PC-9 (cell line): ENCODE measurements around the gene GNG7. TPM values are rescaled to one million over a fixed set of nuclear protein-coding genes. Genes with fewer than 3 reads are reported as not detected.

Experiments
- BruUV-seq: library from RNA; stranded (reverse); fragments of 400-500 nt; replicated peaks from 2 replicates; lab custom pipeline; 2021; lab: Mats Ljungman, UMichigan
- CTCF ChIA-PET: fragments of 300-600 bp; sonication (Branson Sonifier 250); formaldehyde crosslinking; loops from one replicate; lab custom pipeline; 2022; ENCODE audit warnings: antibody characterized with exemption; lab: Charles Lee
- POLR2A ChIA-PET: fragments of 300-600 bp; sonication (Branson Sonifier 250); formaldehyde crosslinking; loops from one replicate; lab custom pipeline; 2022; ENCODE audit warnings: antibody characterized with exemption; ENCODE audit not compliant: unreplicated experiment; lab: Charles Lee
- DNase-seq, 2 experiments: peaks; one replicate each; pipeline versions ENCODE4 v3.0.0 to v3.0.0-alpha.2; 2015 to 2022; ENCODE audit warnings: mixed read lengths in 1 of 2
- H2AFZ ChIP-seq: fragments of 200-600 bp; sonication (generic); 2 replicates; pipeline ENCODE4 v1.8.1; 2017; ENCODE audit warnings: antibody characterized with exemption
- H3F3A ChIP-seq: fragments of 200-600 bp; sonication (generic); 2 replicates; pipeline ENCODE4 v1.8.1; 2017; ENCODE audit warnings: antibody characterized with exemption, mild to moderate bottlenecking, low read depth; ENCODE audit not compliant: insufficient read depth
- H3K27ac ChIP-seq: fragments of 200-600 bp; sonication (generic); 2 replicates; pipeline ENCODE4 v1.6.1; 2016; ENCODE audit warnings: mixed run types
- H3K27me3 ChIP-seq: fragments of 200-600 bp; sonication (generic); 2 replicates; pipeline ENCODE4 v1.6.1; 2016; ENCODE audit warnings: low read depth, mixed run types; ENCODE audit not compliant: insufficient read depth
- H3K36me3 ChIP-seq: fragments of 200-600 bp; sonication (generic); 2 replicates; pipeline ENCODE4 v1.6.1; 2016; ENCODE audit warnings: low read depth, mixed run types
- H3K4me1 ChIP-seq: fragments of 200-600 bp; sonication (generic); replicated peaks from 2 replicates; pipeline ENCODE4 v1.6.1; 2016; ENCODE audit warnings: mixed run types; ENCODE audit not compliant: insufficient read depth
- H3K4me2 ChIP-seq: fragments of 200-600 bp; sonication (generic); 2 replicates; pipeline ENCODE4 v1.6.1; 2017; ENCODE audit warnings: mixed run types
- H3K4me3 ChIP-seq: fragments of 200-600 bp; sonication (generic); 2 replicates; pipeline ENCODE4 v1.6.1; 2016; ENCODE audit warnings: mixed run types
- H3K79me2 ChIP-seq: fragments of 200-600 bp; sonication (generic); 2 replicates; pipeline ENCODE4 v1.6.1; 2017; ENCODE audit warnings: low read depth, mixed run types
- H3K9me2 ChIP-seq: fragments of 200-600 bp; sonication (generic); 2 replicates; pipeline ENCODE4 v1.8.1; 2017; ENCODE audit warnings: mild to moderate bottlenecking; ENCODE audit not compliant: insufficient read depth
- H3K9me3 ChIP-seq: fragments of 200-600 bp; sonication (generic); 2 replicates; pipeline ENCODE4 v1.8.1; 2016; ENCODE audit warnings: low read depth; ENCODE audit not compliant: insufficient read depth
- H4K20me1 ChIP-seq: fragments of 200-600 bp; sonication (generic); 2 replicates; pipeline ENCODE4 v1.8.1; 2017; ENCODE audit not compliant: insufficient read depth
- CTCF ChIP-seq: fragments of 200-600 bp; sonication (generic); conservative IDR thresholded peaks from 2 replicates; pipeline ENCODE4 v1.6.1; 2017; ENCODE audit warnings: mixed run types, antibody characterized with exemption, mild to moderate bottlenecking, moderate library complexity
- EZH2 ChIP-seq: fragments of 200-600 bp; sonication (generic); IDR thresholded peaks from 2 replicates; pipeline ENCODE4 v1.8.0; 2017; ENCODE audit warnings: antibody characterized with exemption, low read depth
- intact Hi-C: fragments of 100-400 bp; cut with micrococcal nuclease; formaldehyde crosslinking; loops from one replicate; pipeline ENCODE4 v1.10.0; 2022; ENCODE audit not compliant: unreplicated experiment
- total RNA-seq: library from RNA; stranded (reverse); gene quantifications from 2 replicates; pipeline ENCODE4 v1.2.3, GENCODE V29; 2021

GNG7 gene
- total RNA-seq, 1 experiment from 2014 or later: 2.8 TPM

- POLR2A ChIA-PET: no interaction called here
- no TSS peak for BruUV-seq
- H3F3A ChIP-seq: no peaks in the 10 kb centered on the region
Observed at GRCh38 chr19:2732883-2733282, 30.4 kb upstream of the GNG7 start.

GRCh38 chr19:2732157-2732725, 29.7 kb upstream of the GNG7 start:
- DNase-seq: no peak
- POLR2A ChIA-PET: no interaction called here
- H3K9me3 ChIP-seq: no peaks in the 10 kb centered on the region
- BruUV-seq: no TSS peak
- no peak overlapping the region for H3K4me2 ChIP-seq
- H4K20me1 ChIP-seq: no peaks in the 10 kb centered on the region
- no peaks in the 10 kb centered on the region for H3K9me2 ChIP-seq
- peaks cover 8% of the 10 kb centered on the region; the same call in 1 of the 2 replicates for H3K4me1 ChIP-seq
- H3K4me3 ChIP-seq: no peak overlapping the region
- no peaks in the 10 kb centered on the region for H3K79me2 ChIP-seq
- no peak overlapping the region for H3K27ac ChIP-seq
- TF ChIP-seq EZH2 (no peak), CTCF (no peak)
- H3F3A ChIP-seq: peaks cover 3% of the 10 kb centered on the region; the same call in 1 of the 2 replicates
- H3K36me3 ChIP-seq: no peaks in the 10 kb centered on the region
- intact Hi-C loops: no loop called here
- H3K27me3 ChIP-seq: no peaks in the 10 kb centered on the region
- CTCF ChIA-PET: no interaction called here
- no peak overlapping the region for H2AFZ ChIP-seq

More at GRCh38 chr19:2732883-2733282, 30.4 kb upstream of the GNG7 start:
- no peaks in the 10 kb centered on the region for H3K27me3 ChIP-seq
- H3K9me2 ChIP-seq: no peaks in the 10 kb centered on the region
- no peak overlapping the region for H2AFZ ChIP-seq
- H3K4me3 ChIP-seq: no peak overlapping the region
- TF ChIP-seq CTCF (no peak), EZH2 (no peak)
- no peaks in the 10 kb centered on the region for H4K20me1 ChIP-seq
- H3K4me2 ChIP-seq: no peak overlapping the region
- peaks cover 1% of the 10 kb centered on the region; the same call in 1 of the 2 replicates for H3K4me1 ChIP-seq
- intact Hi-C loops: no loop called here
- no peak overlapping the region for H3K27ac ChIP-seq
- H3K36me3 ChIP-seq: no peaks in the 10 kb centered on the region
- DNase-seq: no peak
- H3K79me2 ChIP-seq: no peaks in the 10 kb centered on the region
- CTCF ChIA-PET: no interaction called here
- H3K9me3 ChIP-seq: no peaks in the 10 kb centered on the region

- no peak overlapping the region for H3K4me2 ChIP-seq
- ChIA-PET CTCF (no interaction called here), POLR2A (no interaction called here)
- no peaks in the 10 kb centered on the region for H3K79me2 ChIP-seq
- H3K4me3 ChIP-seq: no peak overlapping the region
- no peaks in the 10 kb centered on the region for H4K20me1 ChIP-seq
- H3K27ac ChIP-seq: no peak overlapping the region
- no peak overlapping the region for H2AFZ ChIP-seq
- no peak for DNase-seq
- intact Hi-C loops: no loop called here
- H3K9me3 ChIP-seq: no peaks in the 10 kb centered on the region
- no peaks in the 10 kb centered on the region for H3K36me3 ChIP-seq
- BruUV-seq: no TSS peak
- H3K27me3 ChIP-seq: no peaks in the 10 kb centered on the region
- H3K4me1 ChIP-seq: peaks cover 16% of the 10 kb centered on the region; the same call in 1 of the 2 replicates
- H3F3A ChIP-seq: peaks cover 8% of the 10 kb centered on the region; the same call in 1 of the 2 replicates
- no peaks in the 10 kb centered on the region for H3K9me2 ChIP-seq
- TF ChIP-seq CTCF (no peak), EZH2 (no peak)
Observed at GRCh38 chr19:2731181-2731995, 28.9 kb upstream of the GNG7 start.
